ENCODE measurements around the gene PLXDC1.
"Not testable (repeated sequence)": the region's sequence is repeated elsewhere in the genome, so short reads cannot be mapped to it uniquely, and the experiment has no call there.

PLXDC1 gene

GRCh38 chr17:39022924-39023323 lies 128.5 kb downstream of the PLXDC1 start:
- TF ChIP-seq BACH2 (CRISPR knock-in tag; IDR thresholded peaks at IDR 0.05; ENCODE audit: borderline replicate concordance) (no peak), ZFP30 (CRISPR knock-in tag; IDR thresholded peaks at IDR 0.05) (no peak), PATZ1 (CRISPR knock-in tag; IDR thresholded peaks at IDR 0.05; ENCODE audit: borderline replicate concordance) (no peak), TOX (CRISPR knock-in tag; IDR thresholded peaks at IDR 0.05; ENCODE audit: borderline replicate concordance) (no peak), TSHZ2 (CRISPR knock-in tag; IDR thresholded peaks at IDR 0.05) (no peak), ZC3H10 (CRISPR knock-in tag; IDR thresholded peaks at IDR 0.05) (no peak), POU6F1 (CRISPR knock-in tag; IDR thresholded peaks at IDR 0.05; ENCODE audit: borderline replicate concordance, low read depth) (no peak), ESRRG (CRISPR knock-in tag; IDR thresholded peaks at IDR 0.05) (no peak), ARNTL (CRISPR knock-in tag; IDR thresholded peaks at IDR 0.05; ENCODE audit: borderline replicate concordance, low read depth) (no peak), TCF4 (CRISPR knock-in tag; IDR thresholded peaks at IDR 0.05; ENCODE audit: borderline replicate concordance) (no peak), ZFP3 (CRISPR knock-in tag; IDR thresholded peaks at IDR 0.05) (no peak)
- no peak for ATAC-seq

- ATAC-seq: not testable (repeated sequence)
Measured at GRCh38 chr17:39020037-39020436, 131.4 kb downstream of the PLXDC1 start.

GRCh38 chr17:39018267-39019134 lies 132.9 kb downstream of the PLXDC1 start:
- ATAC-seq: no peak
- no peak for TF ChIP-seq ISL1 (CRISPR knock-in tag; IDR thresholded peaks at IDR 0.05)
- TF ChIP-seq OSR1 (CRISPR knock-in tag; IDR thresholded peaks at IDR 0.05): no peak
- no peak for TF ChIP-seq ZC3H10 (CRISPR knock-in tag; IDR thresholded peaks at IDR 0.05)
- no peak for TF ChIP-seq GLIS3 (CRISPR knock-in tag; IDR thresholded peaks at IDR 0.05)
- TF ChIP-seq CSDC2 (CRISPR knock-in tag; IDR thresholded peaks at IDR 0.05): no peak
- TF ChIP-seq PATZ1 (CRISPR knock-in tag; IDR thresholded peaks at IDR 0.05; ENCODE audit: borderline replicate concordance): no peak
- TF ChIP-seq TCF4 (CRISPR knock-in tag; IDR thresholded peaks at IDR 0.05; ENCODE audit: borderline replicate concordance): no peak
- no peak for TF ChIP-seq SNAI2 (CRISPR knock-in tag; IDR thresholded peaks at IDR 0.05)
- no peak for TF ChIP-seq TOX (CRISPR knock-in tag; IDR thresholded peaks at IDR 0.05; ENCODE audit: borderline replicate concordance)
- TF ChIP-seq CSRNP3 (CRISPR knock-in tag; IDR thresholded peaks at IDR 0.05): no peak
- TF ChIP-seq CREB5 (CRISPR knock-in tag; IDR thresholded peaks at IDR 0.05; ENCODE audit: low read depth): no peak
- no peak for TF ChIP-seq ZFP30 (CRISPR knock-in tag; IDR thresholded peaks at IDR 0.05)
- no peak for TF ChIP-seq POU6F1 (CRISPR knock-in tag; IDR thresholded peaks at IDR 0.05; ENCODE audit: borderline replicate concordance, low read depth)
- TF ChIP-seq ESRRG (CRISPR knock-in tag; IDR thresholded peaks at IDR 0.05): no peak
- no peak for TF ChIP-seq ZFP3 (CRISPR knock-in tag; IDR thresholded peaks at IDR 0.05)

Measured in SK-N-SH treated with all-trans-retinoic acid at 6 μM for 48 hours (cell line).